ENCODE data around the gene CD44.
A peak's percentile ranks its signal among the peaks of the same experiment; 100 is the strongest.

CD44 gene

DNA sequence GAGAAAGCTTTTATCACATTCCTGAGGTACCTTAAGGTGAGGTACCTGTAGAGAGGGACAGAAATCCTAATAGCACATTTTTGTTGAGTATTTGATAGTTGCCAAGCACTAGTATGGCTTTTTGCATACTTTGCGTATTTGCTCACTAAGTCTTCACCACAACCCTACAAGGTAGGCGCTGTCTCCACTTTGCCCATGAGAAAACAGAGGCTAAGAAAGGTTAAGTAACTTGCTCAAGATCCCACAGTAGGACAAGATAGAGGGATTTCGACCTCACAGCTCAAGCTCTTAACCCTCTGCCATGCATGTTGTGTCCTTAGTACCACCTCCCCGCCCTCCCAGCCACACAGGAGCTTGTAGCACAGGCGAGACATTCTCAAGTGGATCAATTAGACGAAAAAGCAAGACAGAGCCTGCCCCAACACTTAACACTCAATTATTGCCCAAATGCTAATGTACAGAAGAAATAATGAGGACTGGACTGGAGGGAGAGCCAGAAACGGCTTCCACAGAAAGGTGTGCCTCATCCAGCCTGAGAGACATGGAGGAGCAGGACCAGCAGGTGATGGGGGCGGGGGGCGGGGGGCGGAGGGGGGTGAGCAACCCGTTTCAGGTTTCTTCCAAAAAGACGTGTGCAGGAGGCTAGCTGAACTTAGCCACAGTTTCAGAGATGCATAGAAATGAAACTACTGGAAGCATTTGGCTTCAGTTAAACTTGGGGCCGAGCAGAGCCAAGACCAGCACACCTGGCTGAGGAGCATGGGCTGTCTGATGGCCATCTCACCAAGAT, 26.7 kb upstream of the CD44 start:
- DNase-seq: no peak

DNA sequence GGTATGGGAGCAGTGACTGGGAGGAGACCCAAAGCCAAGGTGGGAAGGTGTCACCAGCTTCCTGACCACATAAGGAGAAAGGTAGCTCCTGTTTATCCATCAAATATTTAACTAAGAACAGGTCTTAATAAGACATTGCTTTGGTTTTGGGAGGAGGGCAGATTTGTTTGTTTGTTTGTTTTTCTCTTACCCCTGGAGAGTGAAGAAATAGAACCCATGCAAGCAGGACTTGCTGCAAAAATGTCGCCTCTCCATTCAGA, 26.2 kb upstream of the CD44 start:
- DNase-seq: no peak

DNA sequence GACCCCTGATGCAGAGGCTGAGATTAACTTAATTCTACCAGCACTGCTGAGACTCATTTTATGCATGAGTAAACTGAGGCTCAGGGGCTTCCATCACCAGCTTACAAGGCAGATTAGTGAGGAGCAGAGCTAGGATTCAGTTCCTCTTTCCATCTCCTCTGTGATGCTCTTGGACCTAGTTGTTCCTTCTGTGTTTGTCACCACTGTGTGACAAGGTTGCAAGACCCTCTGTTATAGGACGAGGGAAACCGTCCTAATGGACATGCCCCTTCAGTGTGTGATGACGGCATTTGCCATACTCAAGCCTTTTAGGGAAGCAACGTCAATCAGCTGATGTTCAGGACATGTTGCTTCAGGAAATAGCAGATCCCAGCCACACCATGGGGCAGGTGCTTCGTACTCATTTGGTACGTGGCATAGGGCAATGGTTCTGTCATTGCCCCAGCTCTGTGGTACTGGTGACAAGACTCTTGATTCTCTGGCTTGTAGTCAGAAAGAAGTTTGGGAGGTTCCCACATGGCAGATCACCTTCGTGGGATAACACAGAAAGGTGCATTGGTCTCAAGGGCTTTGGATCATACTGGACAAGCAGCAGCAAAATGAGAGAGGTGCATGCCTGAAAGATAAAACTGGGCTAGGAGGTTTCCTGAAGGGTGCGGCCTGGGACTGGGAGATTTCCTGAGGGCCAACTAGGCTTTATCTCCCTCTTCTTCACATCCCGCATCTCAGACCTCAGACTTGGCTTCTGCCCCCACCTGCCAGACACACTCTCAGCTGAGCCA, 23.9 kb upstream of the CD44 start:
- DNase-seq: no peak

DNA sequence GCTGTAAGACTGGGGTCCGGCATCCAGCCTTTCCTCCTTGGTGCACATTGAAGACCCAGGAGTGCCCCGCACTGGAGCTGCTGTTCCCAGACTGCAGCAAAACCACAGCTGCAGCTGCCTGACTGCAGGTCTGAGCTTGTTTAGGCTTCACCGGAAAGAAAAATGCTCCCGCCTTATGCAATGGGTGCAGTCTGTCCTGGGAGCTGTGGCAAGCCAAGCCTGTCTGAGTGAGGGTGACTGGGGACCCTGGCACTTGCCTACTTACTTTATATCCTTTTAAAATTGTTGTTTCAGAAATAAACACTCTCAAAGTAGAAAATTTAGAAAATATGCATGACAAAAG, 23.3 kb upstream of the CD44 start:
- DNase-seq: no peak

DNA sequence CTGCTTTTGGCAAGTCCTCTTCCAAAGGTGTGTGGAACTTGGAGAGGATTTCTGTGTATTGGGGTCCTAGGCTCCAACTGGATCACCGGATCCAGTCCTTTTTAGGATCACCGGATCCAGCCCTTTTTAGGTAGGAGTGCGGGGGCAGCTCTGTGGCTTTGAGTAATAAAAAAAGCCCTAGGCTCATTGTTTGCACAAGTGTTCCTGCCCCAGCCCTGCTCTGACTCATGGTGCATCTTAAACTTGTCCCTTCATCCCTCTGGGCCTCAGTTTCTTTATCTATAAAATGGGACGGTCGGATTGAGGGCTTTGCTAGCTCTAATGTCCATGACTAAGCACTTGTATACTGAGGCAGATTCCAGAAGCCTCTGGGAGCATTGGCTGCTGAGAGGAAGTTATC, 22.7 kb upstream of the CD44 start:
- DNase-seq: no peak

DNA sequence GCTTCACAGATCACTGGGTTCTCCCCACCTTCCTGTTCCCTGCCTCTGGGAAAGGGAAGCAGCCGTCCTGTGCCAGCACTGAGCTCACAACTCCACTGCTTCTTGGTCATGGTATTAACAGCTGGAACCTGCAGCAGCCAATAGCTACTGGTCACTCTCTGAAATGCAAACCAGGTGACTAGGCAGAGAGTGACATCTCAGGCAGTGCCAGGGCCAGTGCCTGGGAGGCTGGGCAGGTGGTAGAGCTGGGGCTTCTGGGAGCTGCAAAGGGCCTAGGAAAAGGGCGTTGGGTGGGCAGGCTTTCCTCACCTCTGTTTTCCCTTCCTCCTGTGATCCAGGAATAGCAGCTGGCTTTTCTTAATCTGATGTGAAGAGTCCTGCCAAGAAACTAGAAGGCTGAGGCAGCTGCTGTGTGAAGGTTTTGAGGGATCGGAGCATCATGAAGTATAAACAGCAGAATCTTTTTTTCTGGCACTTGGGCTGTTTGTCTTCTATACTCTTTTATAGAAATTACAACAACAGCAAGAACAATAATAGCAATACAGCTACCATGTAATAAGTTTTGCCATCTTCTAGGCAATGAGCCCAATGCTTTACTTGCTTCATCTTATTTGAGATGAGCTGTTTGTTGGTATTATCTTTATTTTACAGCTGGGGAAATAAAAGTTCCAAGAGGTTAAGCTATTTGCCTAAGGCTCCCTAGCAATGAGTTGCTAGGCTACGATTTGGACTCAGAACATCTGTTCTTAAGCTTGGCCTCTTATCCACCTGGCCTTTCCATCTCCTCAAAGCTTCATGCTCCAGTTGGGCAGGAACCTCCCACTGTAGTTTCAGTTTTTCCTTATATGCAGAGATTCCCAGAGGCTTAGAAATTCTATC, 22.0 kb upstream of the CD44 start:
- DNase-seq: no peak

DNA sequence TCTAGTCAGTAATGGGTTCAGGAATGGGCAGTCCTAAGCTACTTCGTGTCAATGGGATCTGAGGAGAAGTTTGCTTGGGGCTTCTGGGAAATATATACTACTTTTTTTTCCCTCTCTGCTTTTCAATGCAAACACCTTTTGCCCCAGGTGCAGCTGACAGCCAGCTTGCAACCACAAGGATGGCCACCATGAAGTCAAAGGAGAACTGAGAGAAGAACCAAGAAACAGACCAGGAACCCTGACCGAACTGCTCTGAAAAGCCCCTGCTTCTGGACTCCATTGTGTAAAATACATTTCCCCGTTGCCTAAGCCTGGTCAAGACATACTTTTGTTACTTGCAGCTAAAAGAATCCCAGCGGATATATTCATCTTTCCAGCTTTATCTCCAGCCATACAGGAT, 20.1 kb upstream of the CD44 start:
- no peak for DNase-seq

DNA sequence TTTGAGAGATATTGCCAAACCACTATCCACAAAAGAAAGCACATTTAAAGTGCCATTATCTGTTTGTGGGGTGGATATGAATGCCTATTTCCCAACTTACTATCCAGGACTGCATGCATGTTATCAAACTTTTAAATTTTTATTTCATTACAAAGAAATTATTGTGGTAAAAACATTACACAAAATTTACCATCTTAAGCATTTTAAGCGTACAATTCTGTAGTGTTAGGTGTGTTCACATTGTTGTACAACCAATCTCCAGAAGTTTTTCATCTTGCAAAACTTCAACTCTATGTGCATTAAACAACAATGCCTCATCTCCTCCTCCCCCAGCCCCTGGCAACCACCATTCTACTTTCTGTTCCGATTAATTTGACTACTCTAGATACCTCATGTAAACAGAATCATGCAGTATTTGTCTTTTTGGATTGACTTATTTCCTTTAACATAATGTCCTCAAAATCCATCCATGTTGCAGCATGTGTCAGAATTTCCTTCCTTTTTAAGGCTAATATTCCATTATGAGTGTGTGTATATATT, 17.6 kb upstream of the CD44 start:
- DNase-seq: no peak

DNA sequence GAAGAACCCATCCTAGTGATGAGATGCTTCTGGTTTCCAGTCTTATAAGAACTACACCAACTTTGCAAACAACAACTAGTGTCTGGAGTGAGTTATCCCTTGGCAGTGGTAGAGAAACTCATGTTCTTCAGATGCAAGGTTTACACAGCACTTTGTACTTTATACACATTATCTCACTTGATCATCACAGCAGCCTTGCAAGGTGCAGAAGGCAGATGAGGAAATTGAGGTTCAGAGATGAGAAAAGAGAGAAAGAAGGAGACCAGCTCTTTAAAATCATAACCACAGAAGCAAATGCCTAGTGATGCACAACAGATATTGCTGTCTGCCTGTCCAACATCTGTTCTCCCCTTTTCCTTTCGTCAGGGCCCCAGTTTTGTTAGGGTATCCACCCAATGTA, 16.7 kb upstream of the CD44 start:
- DNase-seq: peak; percentile 27

DNA sequence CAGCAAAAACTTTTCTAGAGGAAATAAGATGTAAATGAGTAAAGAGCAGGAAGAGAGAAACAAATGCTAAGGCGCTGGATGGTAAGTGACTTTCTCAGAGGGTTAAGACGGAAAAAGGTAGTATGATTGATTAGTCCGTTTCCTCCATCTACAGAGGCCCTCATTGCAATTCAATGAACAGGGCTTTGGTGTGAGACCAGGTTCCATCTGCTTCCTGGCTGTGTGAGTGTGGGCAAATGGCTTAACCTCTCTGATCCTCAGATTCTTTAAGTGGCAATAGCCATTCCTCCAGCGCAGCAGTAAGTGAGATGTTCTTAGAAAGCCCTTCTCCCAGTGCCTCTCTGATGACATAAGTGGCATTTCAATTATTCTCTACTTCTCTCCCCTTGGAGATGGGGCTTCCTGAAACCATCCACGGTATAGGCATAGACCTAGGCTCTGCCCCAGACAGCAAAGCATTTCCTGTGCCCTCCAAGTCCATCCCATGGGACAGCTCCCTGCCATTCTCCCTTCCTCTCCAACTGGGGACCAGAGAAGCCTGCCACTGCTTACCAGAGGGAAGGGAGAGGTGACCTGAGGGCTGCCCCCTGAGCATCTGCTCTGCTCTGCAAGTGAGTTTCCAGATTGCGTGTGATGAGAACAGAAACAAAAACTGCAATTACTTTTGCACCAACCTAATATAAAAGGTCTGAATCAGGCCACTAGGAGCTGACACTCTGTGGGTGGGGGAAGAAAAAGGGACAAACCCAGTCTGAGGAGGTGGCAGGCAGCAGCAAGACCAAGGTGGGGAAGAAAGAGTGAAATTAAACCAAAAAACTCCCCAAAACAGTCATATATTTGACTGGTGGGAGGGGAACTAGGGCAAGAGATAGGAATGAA, 12.7 kb upstream of the CD44 start:
- peak; percentile 76 for DNase-seq

DNA sequence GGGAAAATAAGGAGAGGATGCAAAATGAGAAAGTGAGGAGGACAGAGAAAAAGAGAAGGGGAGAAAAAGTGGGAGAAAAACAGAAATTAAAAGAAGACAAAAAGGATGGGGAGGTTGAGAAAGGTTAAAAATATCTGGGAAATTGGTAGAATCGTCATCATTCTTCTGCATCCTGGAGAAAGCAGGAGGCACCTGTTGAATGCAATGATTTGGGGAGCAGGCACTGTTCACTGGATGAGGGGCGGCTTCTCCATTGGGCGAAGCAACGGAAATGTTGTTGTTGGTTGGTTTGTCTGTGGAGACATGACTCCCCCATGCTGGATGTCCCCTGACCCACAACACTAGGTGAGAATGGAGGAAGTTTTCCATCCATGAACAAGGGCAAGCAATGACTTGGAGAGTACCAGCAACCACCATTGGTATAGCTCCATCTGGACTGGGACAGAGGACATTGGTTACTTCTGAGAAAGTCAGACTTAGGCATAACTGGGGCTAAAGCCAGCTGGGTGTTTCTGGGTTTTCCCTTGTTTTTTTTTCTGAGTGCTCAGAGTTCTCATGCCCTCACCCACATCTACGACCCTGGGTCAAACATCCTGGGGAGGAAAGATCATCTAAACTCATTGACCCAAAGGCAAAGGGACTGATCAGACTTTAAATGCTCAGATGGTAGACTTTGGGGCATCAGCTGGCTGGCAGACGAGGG, 11.9 kb upstream of the CD44 start:
- DNase-seq: no peak

DNA sequence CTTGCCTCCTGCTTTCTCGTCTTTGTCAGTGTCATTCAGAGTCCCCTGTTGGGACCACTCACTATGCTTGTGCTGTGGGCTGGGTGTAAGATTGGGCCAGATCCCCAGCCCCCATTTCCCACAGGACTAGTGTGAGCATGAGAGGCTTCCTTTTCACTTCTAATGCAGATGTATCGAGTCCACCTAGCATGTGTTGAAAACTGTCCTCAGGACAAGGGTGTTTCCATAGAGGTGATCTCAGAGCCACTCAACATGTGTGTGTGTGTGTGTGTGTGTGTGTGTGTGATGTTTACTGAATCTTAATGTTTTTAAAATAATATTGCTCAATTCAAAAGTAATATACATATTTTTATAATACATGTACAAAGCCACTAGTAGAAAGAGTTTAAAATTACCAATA, 11.4 kb upstream of the CD44 start:
- DNase-seq: no peak

DNA sequence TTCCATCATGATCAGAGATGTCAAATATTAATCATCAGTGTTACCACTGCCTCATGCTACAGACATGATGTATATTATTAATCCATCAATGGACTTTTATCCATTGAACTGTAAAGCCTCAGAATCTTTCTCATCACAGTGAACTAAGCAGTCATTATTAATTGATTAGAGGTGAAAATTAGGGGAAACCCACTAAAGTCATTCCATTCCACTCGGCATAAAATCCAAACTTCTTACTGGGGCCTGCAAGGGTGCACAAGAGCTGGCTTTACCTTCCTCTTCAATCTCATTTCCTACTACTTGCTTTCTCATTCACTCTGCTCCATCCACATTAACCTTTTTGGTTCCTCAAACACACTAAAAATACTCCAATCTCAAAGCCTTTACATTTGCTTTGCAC, 7.9 kb upstream of the CD44 start:
- DNase-seq: no peak

DNA sequence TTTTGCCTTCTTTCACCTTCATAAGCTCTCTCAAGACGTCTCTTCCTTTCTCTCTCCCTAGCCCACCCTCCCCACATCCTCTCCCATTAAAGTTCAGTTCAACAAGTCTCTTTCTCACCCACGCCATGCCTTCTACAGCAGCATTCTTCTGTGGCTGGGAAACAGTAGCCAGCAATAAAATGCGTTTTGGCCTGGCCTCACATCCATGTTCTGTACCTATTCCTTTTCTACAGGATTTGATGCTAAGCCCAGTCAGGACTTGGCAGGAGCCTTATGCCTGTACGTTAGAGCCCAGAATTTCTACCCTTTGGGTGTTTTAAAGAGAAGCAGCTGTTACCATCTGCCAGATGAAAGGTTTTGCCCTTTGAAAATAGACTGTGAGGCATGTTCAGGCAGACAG, 7.1 kb upstream of the CD44 start:
- no peak for DNase-seq

DNA sequence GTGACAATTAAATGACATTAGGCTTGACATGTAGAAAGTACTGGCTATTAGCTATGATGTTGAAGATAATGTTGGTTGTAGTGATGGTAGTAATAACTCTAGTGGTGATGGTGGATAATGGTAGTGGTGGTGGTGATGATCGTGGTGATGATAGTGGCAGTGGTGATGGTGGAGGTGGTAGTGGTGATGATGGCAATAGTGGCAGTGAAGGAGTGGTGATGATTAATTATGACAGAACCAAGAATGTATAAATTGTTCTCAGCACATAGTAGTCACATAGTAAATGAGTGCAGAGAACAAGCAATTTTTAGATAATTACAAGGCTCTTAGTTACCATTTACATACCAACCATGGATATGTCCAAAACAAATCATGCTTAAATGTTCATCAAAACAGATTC, 5.3 kb upstream of the CD44 start:
- DNase-seq: peak; percentile 31

DNA sequence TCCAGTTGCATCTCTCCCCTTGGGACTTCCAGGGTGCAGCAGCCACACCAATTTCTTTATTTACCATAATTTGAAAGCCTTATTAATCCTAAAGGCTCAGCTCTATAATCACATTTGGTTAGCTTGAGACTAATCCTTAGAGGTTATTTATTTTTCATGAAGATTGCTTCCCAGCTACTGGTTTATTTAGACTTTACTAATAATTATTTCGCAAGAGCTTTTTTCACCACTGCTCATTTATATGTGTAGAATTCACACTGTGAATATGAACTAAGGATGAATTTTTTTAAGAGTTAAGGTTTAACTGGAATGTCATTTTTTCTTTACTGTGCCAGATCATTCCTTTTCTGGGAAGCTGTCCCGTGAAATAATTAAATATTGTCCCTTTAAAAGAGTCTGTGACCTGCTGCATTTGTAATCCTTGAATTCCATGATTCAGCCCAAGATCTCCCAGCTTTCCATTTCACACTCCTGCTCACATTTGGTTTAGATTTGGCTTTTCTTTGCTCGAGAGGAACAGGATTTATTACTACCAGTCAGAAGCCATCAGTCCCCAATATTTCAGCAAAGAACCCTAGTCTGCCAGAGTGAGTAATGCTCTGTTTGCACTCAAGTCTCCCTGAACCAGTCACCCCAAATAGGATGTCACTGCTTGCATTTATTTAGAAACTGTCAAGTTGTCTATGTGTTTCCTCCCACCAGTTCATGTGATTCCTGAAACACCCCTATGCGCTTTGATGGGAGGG, 4.4 kb upstream of the CD44 start:
- DNase-seq: no peak

DNA sequence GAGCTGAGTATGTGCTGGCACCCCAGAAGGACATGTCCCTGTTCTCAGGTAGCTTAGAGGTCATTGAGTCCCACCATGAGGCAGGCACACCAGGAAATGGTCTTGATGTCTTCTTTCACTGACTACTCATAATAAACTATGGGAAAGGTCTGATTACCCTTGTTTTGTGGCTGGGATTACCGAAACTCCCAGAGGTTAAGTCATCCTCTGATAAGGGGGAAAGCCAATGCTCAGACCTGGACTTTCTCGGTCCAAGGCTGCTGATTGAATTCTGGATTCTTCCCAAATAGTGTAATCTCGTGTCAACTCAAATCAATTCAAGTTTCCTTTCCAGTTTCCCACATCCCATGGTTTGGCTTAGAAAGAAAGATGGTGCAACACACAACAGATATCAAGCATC, 3.7 kb upstream of the CD44 start:
- no peak for DNase-seq

DNA sequence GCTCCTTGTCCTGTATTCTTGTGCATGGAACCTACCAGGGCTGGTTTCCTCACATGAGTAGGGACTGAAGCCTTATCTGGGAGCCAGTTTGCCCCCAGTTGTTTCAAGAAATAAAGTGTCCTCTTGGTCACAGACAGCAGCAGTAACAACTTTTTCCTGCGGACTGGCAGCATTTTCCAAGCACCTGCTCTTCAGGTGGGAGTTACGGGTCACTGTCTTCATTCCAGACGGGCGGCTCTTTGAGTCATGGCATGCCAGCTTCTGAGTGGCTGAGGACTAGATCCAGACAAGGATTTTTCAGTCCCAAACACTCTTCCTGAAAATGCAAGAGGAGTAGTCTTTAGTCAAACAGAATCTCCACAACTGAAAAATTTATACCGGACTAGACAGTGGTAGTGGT, 2.7 kb upstream of the CD44 start:
- no peak for DNase-seq

DNA sequence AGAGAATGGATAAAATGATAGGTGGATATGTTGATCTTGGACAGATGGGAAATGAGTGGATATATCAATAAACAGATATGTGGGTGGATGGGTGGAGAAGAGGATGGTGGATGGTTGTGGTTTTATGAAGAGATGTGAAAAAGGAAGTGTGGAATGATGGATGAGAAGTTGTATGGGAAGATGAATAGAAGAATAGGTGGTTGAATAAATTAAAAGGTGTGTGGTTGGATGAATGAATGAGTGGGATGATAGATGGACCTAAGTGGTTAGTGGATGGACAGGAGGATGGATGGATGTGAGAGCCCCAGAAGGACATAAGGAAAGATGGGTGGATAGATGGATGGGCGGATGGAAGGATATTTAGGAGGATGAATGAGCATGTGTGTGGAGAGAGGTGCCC, 913 bp upstream of the CD44 start:
- DNase-seq: no peak

DNA sequence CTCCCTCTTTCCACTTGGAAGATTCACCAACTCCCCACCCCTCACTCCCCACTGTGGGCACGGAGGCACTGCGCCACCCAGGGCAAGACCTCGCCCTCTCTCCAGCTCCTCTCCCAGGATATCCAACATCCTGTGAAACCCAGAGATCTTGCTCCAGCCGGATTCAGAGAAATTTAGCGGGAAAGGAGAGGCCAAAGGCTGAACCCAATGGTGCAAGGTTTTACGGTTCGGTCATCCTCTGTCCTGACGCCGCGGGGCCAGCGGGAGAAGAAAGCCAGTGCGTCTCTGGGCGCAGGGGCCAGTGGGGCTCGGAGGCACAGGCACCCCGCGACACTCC, 397 bp upstream of the CD44 start:
- DNase-seq: no peak

DNA sequence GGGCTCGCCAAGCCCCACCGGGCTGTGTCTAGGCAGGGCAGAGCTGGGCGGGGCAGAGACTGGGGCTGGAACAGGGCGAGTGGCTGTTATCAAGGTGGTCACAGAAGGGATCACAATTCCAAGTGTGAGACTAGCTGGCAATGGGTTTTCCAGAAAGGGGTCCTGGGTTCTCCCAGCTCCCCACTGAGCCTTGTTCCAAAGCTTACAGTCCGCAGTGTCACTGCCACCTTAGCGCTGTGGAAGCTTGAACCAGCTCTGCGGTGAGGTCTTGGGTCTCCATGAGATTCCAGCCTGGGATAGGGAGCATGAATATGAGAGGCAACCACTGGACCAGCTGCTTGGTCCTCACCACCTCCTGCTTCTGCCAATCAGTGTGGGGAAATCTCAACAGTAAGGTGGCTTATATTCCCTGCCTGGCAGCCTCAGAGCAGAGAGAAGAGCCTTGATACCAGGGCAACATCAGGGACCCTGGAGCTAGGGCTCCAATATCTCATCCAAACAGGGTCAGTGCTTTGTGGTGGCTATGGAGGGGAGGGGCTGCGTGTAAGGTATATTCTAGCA, 831 bp downstream of the CD44 start:
- peak; percentile 31 for DNase-seq
